ENCODE data around the gene CDC42EP4. TPM values are rescaled to one million over a fixed set of nuclear protein-coding genes. Genes with fewer than 3 reads are reported as not detected.
A peak's percentile ranks its signal among the peaks of the same experiment; 100 is the strongest.

The CDC42EP4 gene
- total RNA-seq, 4 donors from 2014 or later, result 54.9 to 75.6 (median 69.6) TPM

DNA sequence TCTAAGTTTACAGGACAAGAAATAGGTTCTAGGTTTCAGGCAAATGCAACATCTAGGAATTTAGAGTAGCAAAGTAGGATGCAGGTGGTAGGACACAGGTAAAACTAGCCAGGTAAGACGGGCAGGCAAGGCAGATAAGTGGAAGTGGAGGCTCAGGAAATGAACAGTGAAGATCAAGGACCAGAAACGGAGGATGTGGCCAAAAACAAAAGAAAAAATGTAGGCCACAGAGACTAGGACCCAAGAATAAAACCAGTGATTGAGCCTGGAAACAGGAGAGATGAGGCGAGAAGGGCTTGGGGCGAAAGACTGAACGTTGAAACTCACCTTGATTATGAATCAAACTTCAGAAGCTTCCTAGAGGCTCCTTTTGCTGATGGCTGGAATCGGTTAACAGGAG, 74.1 kb downstream of the CDC42EP4 start:
- intact Hi-C loops (cut with DNase I; ENCODE audit: low total_unique reads), result no loop called here
- H3K36me3 ChIP-seq, result peaks cover 0 to 14% (median 0%) of the 10 kb centered on the region in 4 donors
- H3K4me3 ChIP-seq, result no peak overlapping the region
- H3K27me3 ChIP-seq, result no peaks in the 10 kb centered on the region
- WGBS, 2 donors (ENCODE audit: low coverage in 1 of 2), result 73 to 76% methylated on average over 6 of the region's 6 CpGs
- H3K9me3 ChIP-seq, result no peaks in the 10 kb centered on the region
- peaks cover 3 to 22% (median 11%) of the 10 kb centered on the region in 4 donors for H3K4me1 ChIP-seq
- no peak for TF ChIP-seq POLR2A (IDR thresholded peaks at IDR 0.05)
- TF ChIP-seq, protein P1, sequence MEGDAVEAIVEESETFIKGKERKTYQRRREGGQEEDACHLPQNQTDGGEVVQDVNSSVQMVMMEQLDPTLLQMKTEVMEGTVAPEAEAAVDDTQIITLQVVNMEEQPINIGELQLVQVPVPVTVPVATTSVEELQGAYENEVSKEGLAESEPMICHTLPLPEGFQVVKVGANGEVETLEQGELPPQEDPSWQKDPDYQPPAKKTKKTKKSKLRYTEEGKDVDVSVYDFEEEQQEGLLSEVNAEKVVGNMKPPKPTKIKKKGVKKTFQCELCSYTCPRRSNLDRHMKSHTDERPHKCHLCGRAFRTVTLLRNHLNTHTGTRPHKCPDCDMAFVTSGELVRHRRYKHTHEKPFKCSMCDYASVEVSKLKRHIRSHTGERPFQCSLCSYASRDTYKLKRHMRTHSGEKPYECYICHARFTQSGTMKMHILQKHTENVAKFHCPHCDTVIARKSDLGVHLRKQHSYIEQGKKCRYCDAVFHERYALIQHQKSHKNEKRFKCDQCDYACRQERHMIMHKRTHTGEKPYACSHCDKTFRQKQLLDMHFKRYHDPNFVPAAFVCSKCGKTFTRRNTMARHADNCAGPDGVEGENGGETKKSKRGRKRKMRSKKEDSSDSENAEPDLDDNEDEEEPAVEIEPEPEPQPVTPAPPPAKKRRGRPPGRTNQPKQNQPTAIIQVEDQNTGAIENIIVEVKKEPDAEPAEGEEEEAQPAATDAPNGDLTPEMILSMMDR (IDR thresholded peaks at IDR 0.05), result no peak
- no peak for TF ChIP-seq POLR2AphosphoS5 (IDR thresholded peaks at IDR 0.05)
- no peak for TF ChIP-seq EP300 (IDR thresholded peaks at IDR 0.05; ENCODE audit: low read depth)
- H3K27ac ChIP-seq, result no peak overlapping the region
- DNase-seq, result no peak
- in situ Hi-C loops (cut with MboI; ENCODE audit: low pct_ligation_motif_present in 1 of 4, low pct_unique_long_range_greater_than_20kb in 1 of 4, low sequenced_read_pairs in 3 of 4), result no loop called here

DNA sequence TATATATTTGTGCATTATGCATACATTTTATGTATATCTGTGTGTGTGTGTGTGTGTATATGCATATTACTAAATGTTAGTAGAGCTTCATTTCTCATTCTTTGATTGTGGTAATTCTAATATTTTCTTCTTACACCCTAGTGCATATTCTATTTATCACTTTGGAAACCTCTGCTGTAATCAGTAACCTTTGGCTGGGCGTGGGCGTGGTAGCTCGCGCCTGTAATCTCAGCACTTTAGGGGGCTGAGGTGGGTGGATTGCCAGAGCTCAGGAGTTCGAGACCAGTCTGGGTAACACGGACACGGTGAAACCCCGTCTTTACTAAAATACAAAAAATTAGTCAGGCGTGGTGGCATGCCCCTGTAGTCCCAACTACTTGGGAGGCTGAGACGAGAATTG, 77.1 kb downstream of the CDC42EP4 start:
- no peak overlapping the region for H3K4me3 ChIP-seq
- H3K9me3 ChIP-seq, result no peaks in the 10 kb centered on the region
- intact Hi-C loops (cut with DNase I; ENCODE audit: low total_unique reads) (no loop called here), in situ Hi-C loops (cut with MboI; ENCODE audit: low pct_ligation_motif_present in 1 of 4, low pct_unique_long_range_greater_than_20kb in 1 of 4, low sequenced_read_pairs in 3 of 4) (no loop called here)
- WGBS, 2 donors (ENCODE audit: low coverage in 1 of 2), result 59 to 67% methylated on average over 1 to 10 of the region's 10 CpGs
- H3K27me3 ChIP-seq, result no peaks in the 10 kb centered on the region
- H3K4me1 ChIP-seq, result peaks cover 9 to 40% (median 27%) of the 10 kb centered on the region in 4 donors
- peaks cover 0 to 14% (median 0%) of the 10 kb centered on the region in 4 donors for H3K36me3 ChIP-seq
- peak; percentile 48 for DNase-seq
- no peak overlapping the region for H3K27ac ChIP-seq
- no peak for TF ChIP-seq POLR2AphosphoS5 (IDR thresholded peaks at IDR 0.05)
- TF ChIP-seq POLR2A (IDR thresholded peaks at IDR 0.05), result no peak
- TF ChIP-seq EP300 (IDR thresholded peaks at IDR 0.05; ENCODE audit: low read depth), result no peak
- TF ChIP-seq, protein P1 (IDR thresholded peaks at IDR 0.05), result no peak

Other genes with a start within 250 kb of the CDC42EP4 start
- 10 to 100 TPM; 20.7 to 49.7 (median 33.3) TPM for gene SLC39A11, start 219.3 kb downstream of the CDC42EP4 start, total RNA-seq
- gene SSTR2, start 147.0 kb downstream of the CDC42EP4 start, total RNA-seq, result 1 to 10 TPM in 2 of 4 donors, under 1 TPM in 2; under 0.01 to 1.7 (median 0.81) TPM
- gene COG1, start 118.9 kb downstream of the CDC42EP4 start, total RNA-seq, result 100 to 1,000 TPM in 1 of 4 donors, 10 to 100 TPM in 3; 54.2 to 126 (median 69.1) TPM
- gene CPSF4L, start 50.1 kb downstream of the CDC42EP4 start, total RNA-seq, result not detected